Suprapubic skin (tissue), 4 donors: Measurements from ENCODE around the gene GALNT7.

ENCODE experiments used
- EP300 ChIP-seq: sonication (generic); formaldehyde crosslinking; IDR thresholded peaks from one replicate; pipeline ENCODE4 v1.6.1; 2017; ENCODE audit warnings: antibody characterized with exemption
- POLR2A ChIP-seq, 2 donors: fragments of 450-650 bp; IDR thresholded peaks; one replicate each; pipeline ENCODE4 v1.6.1; 2017; ENCODE audit warnings: antibody characterized with exemption in 2 of 2, mild to moderate bottlenecking in 2 of 2, moderate library complexity in 2 of 2
- POLR2AphosphoS5 ChIP-seq, 3 donors: sonication (generic); formaldehyde crosslinking; IDR thresholded peaks; one replicate each; pipeline ENCODE4 v1.6.1; 2017; ENCODE audit warnings: antibody characterized with exemption in 3 of 3
- TF ChIP-seq, protein P1 (sequence below), 2 donors: fragments of 200-600 bp in 1 of 2; fragments of 450-650 bp in 1 of 2; sonication (generic) in 1 of 2; IDR thresholded peaks; one replicate each; pipeline ENCODE4 v1.5.1; 2016 to 2019; ENCODE audit warnings: antibody characterized with exemption in 2 of 2, mild to moderate bottlenecking in 1 of 2, moderate library complexity in 1 of 2

- TF ChIP-seq POLR2AphosphoS5 (IDR thresholded peaks at IDR 0.05), result no peak
- TF ChIP-seq, protein P1, sequence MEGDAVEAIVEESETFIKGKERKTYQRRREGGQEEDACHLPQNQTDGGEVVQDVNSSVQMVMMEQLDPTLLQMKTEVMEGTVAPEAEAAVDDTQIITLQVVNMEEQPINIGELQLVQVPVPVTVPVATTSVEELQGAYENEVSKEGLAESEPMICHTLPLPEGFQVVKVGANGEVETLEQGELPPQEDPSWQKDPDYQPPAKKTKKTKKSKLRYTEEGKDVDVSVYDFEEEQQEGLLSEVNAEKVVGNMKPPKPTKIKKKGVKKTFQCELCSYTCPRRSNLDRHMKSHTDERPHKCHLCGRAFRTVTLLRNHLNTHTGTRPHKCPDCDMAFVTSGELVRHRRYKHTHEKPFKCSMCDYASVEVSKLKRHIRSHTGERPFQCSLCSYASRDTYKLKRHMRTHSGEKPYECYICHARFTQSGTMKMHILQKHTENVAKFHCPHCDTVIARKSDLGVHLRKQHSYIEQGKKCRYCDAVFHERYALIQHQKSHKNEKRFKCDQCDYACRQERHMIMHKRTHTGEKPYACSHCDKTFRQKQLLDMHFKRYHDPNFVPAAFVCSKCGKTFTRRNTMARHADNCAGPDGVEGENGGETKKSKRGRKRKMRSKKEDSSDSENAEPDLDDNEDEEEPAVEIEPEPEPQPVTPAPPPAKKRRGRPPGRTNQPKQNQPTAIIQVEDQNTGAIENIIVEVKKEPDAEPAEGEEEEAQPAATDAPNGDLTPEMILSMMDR (IDR thresholded peaks at IDR 0.05), result no peak
- TF ChIP-seq EP300, result no peak
- no peak for TF ChIP-seq POLR2A (IDR thresholded peaks at IDR 0.05)
Measured at GRCh38 chr4:173258866-173259265, 90.3 kb downstream of the GALNT7 start.
